Smooth muscle cell of the brain vasculature (primary cell): Measurements from ENCODE around the gene NOXA1.
A peak's percentile ranks its signal among the peaks of the same experiment; 100 is the strongest.

ENCODE experiments used
- DNase-seq: peaks from one replicate; pipeline ENCODE4 v3.0.0-alpha.2; 2012; ENCODE audit warnings: low read depth, low spot score

Gene NOXA1

DNA sequence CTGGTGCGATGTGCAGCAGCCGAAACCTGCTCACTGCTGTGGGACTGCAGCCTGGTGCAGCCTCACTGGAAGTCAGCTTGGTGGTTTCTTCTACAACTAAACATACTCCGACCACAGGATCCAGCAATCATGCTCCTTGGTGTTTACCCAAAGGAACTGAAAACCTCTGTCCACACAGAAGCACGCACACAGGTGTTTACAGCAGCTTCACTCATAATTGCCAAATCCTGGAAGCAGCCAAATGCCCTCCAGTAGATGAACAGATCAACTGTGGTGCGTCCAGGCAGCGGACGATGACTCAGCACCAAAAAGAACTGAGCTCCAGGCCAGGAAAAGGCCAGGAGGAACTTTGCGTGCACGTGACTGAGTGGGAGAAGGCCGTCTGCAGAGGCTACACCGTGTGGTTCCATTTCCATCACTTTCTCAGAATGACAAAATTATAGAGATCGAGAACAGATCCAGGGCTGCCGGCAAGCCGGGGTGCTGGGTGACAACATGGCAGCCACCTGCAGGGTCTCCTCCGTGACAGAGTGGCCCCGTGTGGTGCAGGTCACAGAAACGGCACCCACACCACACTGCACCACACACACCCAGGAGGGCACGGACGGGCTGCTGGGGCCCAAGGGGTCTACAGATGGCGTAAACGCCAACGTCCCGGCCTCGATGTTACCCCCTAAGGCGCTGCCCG lies 59.0 kb downstream of the NOXA1 start:
- DNase-seq: peak; percentile 23
